ENCODE measurements around the gene ZEB2.

GRCh38 chr2:144441711-144442141 lies 78.2 kb downstream of the ZEB2 start:
- TF ChIP-seq CTCF (IDR thresholded peaks at IDR 0.05), result no peak
- no peak for TF ChIP-seq POLR2A (IDR thresholded peaks at IDR 0.05)

Data from uterus (tissue), 2 donors.